DMS114 treated with DMSO at 0.1 percent for 48 hours (cell line): ENCODE results near the gene MYO5B.

ENCODE experiments used
- DNase-seq: peaks from one replicate; lab custom pipeline; 2025; ENCODE audit not compliant: unreplicated experiment; lab: John Stamatoyannopoulos, UW

The MYO5B gene

DNA sequence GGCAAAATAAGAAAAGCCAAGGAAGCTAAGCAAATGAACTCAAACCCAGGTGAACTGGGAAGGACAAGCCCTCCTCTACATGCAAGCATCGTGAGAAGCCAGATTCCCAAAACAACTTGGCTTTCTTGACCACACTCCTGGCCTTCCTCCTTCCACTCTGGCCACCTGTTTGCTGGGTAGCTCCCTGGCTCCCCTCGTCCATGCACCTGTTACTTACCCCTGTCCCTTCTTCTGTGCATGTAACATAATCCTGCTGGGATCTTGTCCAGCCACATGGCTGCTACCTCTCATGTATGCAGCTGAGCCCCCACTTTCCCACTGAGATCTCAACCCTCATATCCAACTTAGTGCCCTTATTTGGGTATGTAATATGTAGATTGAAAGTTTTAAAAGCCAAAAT, 121.6 kb downstream of the MYO5B start:
- DNase-seq, result no peak

- DNase-seq, result no peak
Observed at GRCh38 chr18:50072146-50072545, 122.8 kb downstream of the MYO5B start.

- DNase-seq, result no peak
Observed at GRCh38 chr18:50071397-50071796, 123.5 kb downstream of the MYO5B start.

DNA sequence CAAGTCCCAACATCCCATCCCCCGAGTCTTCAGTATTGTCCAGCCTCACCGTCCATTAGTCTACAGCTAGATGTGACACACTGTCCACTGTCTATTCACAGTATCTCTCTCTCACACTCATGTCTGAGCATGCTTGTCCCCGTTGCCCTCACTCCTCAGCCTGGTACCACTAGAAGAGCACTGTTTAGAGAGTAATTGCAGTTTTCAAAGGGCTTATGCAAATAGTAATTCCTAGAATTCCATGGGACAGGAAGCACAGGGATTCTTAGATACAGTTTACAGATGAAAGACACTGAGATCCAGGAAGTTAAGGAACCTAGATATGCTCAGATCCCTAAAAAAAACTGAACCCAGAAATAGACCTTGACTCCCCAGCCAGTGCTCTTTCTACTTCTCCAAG, 125.5 kb downstream of the MYO5B start:
- no peak for DNase-seq

DNA sequence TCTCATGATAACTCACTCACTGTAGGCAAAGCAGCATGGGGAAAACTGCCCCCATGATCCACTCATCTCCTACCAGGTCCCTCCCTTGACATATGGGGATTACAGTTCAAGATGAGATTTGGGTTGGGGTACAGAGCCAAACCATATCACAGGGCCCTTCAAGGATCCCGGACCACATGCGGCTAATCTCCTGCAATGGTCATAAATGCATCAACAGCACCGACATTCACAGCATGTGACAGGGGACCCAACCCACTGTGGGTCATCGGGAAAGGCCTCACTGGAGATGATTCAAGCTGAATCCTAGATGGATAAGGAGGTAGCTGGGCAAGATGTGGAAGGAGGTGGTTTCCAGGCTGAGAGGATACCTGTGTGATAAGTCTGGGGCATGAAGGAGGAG, 129.4 kb downstream of the MYO5B start:
- DNase-seq, result no peak

GRCh38 chr18:50065039-50065438, 129.9 kb downstream of the MYO5B start:
- DNase-seq, result no peak

DNA sequence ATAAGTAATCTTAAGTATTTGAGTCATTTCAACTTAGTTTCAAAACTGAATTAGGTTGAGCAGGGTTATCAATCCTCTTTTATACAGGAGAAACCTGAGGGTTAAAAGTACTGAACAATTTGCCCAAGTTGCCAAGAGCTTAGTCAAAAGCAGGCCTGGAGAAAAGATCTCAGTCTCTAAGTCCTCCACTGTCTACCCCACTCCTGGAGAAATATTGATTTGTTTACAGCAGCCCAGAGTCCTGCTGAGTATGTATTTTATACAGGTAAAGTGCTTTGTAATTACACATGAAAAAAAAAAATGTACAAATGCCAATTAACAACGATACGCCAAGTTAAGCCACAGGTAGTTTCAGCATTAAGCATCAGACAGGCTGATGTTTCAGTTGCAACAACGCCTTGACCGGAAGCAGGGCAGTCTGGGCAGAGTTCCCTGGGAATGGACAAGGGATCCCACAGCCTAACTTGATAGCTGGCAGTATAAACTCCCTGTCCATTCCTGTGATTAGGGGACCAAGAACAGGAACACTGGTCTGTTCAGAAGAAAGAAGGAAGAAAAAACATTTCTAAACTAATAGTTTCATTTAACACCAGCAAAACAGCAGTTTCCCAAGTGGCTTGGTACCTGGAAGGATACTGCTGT, 132.9 kb downstream of the MYO5B start:
- no peak for DNase-seq

- no peak for DNase-seq
Observed at GRCh38 chr18:50060822-50061221, 134.1 kb downstream of the MYO5B start.

- DNase-seq, result no peak
Observed at GRCh38 chr18:50058731-50059130, 136.2 kb downstream of the MYO5B start.

DNA sequence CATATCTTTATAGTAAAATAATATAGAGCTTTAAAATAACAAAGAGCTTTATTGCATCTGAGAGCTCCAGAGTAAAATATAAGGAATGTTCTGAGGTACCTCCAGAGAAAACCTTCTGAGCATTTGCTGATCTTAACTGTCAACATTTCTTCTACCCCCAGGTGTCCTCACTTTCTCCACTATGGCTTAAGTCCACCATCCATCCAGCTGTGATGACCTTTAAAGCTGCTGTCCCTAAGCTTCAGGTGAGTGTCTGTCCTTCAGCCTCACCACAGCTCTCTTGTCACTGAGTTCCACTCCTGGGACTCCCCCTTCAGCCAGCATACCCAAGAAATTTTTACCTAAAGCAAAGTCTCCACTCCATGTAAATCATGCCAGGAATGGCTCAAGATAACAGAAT, 137.9 kb downstream of the MYO5B start:
- no peak for DNase-seq

DNA sequence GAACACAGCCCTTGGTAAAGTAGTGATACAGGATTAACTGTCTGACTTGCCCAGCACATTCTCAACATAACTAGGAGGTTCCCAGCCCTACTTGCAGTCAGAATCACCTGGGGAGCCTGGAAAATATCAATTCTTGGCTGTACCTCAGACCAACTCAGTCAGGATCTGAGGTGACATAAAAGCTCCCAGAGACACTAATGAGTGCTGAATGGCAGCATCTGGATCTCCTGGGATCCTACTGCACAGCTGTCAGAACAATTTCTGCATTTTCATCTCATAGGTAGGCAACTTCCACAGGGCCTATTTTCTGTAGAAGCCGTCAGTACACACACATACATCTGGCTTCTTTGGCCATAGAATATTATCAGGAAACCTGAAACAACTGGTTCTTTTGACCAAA, 138.8 kb downstream of the MYO5B start:
- DNase-seq, result no peak

DNA sequence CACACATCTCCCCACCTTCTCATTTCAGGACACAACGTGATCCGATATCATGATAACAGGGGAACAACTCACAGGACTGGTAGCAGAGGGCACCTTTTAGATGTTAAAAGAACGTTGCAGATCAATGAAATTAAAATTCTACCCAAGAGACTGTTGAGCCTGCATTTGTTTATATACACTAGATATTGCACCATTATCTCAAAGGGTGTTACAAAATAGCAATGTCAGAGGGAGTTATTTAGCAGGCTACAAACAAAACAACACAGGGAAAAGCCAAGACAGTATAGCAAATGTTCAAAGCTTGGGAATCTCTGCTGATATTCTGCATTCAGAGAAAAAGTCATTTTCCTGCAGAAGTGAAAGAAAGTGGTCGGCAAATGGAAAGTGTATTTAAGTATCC, 139.5 kb downstream of the MYO5B start:
- no peak for DNase-seq

- no peak for DNase-seq
Observed at GRCh38 chr18:50053111-50053510, 141.8 kb downstream of the MYO5B start.

- no peak for DNase-seq
Observed at GRCh38 chr18:50051288-50051687, 143.7 kb downstream of the MYO5B start.

- no peak for DNase-seq
Observed at GRCh38 chr18:50045126-50045525, 149.8 kb downstream of the MYO5B start.

DNA sequence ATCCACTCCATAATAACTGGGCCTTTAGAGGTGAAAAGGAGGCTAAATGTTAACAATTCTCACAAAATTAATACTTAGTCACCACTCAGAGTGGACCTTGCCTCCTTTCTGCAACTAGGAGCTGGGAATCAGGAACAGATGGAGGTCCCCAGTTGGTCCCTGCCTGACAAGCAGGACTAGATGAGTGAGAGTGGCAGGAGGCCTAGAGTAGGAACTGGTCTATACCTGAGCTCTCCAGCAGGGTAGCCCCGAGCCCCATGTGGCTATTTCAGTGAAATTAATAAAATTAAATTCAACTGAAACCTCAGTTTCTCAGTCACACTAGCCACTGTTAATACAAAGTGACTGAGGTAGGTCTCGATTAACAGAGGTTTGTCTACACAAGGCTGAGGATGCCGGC, 150.5 kb downstream of the MYO5B start:
- DNase-seq, result no peak

- no peak for DNase-seq
Observed at GRCh38 chr18:50042611-50043010, 152.3 kb downstream of the MYO5B start.

DNA sequence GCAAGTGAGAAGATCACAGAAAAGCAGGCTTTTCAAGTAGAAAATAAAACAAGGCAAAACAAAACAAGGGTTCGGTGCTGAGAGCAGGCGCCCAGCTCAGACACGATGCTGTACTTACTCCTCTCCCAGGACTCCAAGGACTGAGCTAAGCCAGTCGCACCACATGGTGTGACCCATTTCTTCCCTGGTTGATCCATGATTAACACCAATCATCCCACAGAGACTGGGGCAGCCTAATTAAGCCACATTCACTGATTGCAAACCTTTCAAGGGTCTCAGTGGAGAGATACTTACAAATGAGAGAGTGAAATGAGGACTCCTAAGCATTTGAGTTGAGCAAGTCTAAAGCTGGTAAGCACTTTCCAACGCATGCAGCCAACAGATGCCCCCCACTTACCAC, 155.2 kb downstream of the MYO5B start:
- DNase-seq, result no peak

DNA sequence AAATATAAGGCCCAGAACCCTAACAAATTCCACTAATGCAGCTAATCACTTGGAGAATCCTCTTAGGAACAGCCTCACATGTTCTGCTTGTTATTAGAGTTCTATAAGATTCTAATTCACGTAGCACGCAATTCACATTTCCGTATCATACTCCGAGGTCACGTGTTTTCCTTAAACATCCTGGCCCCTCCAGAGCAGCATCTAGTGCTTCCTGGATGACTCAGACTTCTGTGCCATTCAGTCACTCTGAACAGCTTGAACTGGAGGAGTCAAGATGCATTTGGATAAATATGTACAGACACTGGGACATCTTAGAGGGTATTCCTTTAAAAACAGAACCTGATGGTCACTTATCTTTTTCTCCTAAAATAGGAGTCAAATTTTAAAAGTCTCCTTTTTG, 156.5 kb downstream of the MYO5B start:
- DNase-seq, result no peak

DNA sequence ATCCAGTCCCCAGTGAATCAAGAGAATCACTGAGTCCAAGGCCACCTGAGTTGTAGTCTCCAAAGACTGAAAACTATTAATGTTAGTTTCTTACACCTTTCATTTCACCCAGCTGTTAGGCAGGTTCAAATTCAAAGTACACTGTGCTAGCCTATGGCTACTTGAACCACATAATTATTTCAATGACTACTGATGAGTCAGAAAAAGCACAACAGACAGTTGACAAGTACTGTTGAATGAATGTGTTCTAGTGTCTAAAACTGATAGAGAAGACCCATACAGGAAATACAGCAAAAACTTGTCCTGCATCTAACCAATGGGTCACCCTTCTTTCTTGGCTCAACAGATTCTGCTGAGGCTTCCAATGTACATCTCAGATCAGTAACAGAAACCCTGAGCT, 160.9 kb downstream of the MYO5B start:
- DNase-seq, result no peak

GRCh38 chr18:50033004-50033403, 161.9 kb downstream of the MYO5B start:
- DNase-seq, result no peak

GRCh38 chr18:50030146-50030545, 164.8 kb downstream of the MYO5B start:
- no peak for DNase-seq

DNA sequence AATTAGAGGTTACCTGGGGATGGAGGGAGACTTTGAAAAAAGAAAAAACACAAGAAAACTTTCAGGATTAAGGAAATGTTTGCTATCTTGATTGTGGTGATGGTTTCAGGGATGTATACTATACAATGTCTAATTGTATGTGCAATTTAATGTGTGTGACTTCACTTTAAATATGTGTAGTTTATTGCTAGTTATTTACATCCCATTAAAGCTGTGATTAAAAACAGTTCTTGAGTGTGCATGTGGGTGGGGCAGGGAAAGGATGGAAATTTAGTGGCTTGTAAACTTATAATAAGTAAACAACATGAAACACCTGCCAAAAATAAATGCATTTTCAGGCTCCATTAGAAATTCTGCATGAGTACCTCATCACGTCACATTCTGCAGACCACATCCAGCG, 167.0 kb downstream of the MYO5B start:
- DNase-seq, result no peak

DNA sequence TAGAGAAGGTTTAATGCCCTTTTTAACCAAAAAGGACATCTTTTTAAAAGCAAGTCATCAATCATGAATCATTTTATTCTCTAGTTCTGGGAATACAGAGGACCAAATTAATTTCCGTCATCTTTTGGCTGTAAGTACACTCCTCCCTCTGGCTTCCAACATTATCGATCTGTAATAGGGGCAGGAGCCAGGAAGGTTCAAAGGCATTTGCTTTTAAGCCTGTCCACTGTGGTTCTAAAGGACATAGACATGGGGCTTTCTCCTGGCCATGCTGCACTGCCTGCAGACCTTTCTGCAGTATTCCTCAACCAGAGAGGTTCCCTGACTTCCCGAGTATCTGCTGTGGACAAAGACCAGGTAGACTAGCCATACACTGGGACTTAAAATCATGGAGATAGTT, 170.5 kb downstream of the MYO5B start:
- DNase-seq, result no peak
